Choroid plexus epithelial cell (primary cell): ENCODE data around the gene SPG11.
"Not testable (repeated sequence)": the region's sequence is repeated elsewhere in the genome, so short reads cannot be mapped to it uniquely, and the experiment has no call there.

Source experiments
- DNase-seq: peaks from one replicate; pipeline ENCODE4 v3.0.0-alpha.2; 2010; ENCODE audit warnings: low read depth
- H3K4me3 ChIP-seq: 2 replicates; pipeline ENCODE4 v1.5.1; 2011; ENCODE audit warnings: low read depth, mild to moderate bottlenecking, control low read depth, low read length, moderate library complexity
- TF ChIP-seq, protein P1 (sequence below): conservative IDR thresholded peaks from 2 replicates; pipeline ENCODE4 v1.5.1; 2011; ENCODE audit warnings: low read depth, mild to moderate bottlenecking, control low read depth, inconsistent platforms, low read length, moderate library complexity

Gene SPG11

DNA sequence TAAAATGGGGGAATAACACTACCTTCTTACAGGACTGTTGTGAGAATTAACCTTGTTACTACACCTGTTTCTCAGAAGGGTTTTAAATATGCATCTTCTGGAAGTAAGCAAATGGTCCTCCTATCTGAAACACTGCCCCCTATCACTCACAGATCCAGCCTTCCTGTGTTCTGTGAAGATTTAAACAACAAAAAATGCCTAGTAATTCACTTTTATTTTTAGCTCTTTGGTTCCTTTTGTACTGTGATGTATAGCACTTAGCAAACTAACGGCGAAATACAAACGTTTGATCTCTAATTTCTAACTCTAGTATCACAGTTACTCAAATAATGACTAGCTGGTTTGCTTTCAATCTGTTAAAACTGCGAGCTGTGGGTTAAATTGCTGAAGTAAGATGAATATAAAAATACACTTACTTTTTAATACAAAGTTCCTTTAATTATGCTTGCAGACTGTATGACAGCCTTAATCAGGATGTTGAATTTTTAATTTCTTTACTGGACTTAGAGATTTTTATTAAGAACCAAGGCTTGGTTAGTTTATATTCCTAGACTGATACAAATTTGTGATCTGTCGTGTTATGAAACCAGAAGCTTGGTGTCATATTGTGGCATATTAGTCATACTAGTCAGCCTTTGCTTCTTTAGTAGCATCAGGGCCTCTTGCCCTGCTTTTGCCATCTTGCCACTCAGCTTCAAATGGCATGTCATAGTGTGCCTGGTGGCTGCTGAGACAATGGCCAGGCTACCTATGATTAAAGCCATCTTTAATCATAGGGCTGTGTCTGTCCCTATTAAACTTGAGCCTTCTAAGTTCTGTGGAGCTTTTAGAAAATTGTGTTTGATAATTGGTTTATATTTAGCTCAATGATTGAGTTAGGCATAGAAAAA is 117.3 kb downstream of the SPG11 start:
- TF ChIP-seq, protein P1, sequence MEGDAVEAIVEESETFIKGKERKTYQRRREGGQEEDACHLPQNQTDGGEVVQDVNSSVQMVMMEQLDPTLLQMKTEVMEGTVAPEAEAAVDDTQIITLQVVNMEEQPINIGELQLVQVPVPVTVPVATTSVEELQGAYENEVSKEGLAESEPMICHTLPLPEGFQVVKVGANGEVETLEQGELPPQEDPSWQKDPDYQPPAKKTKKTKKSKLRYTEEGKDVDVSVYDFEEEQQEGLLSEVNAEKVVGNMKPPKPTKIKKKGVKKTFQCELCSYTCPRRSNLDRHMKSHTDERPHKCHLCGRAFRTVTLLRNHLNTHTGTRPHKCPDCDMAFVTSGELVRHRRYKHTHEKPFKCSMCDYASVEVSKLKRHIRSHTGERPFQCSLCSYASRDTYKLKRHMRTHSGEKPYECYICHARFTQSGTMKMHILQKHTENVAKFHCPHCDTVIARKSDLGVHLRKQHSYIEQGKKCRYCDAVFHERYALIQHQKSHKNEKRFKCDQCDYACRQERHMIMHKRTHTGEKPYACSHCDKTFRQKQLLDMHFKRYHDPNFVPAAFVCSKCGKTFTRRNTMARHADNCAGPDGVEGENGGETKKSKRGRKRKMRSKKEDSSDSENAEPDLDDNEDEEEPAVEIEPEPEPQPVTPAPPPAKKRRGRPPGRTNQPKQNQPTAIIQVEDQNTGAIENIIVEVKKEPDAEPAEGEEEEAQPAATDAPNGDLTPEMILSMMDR = peak; percentile 61
- peak; percentile 53 for DNase-seq
- no peak overlapping the region for H3K4me3 ChIP-seq

DNA sequence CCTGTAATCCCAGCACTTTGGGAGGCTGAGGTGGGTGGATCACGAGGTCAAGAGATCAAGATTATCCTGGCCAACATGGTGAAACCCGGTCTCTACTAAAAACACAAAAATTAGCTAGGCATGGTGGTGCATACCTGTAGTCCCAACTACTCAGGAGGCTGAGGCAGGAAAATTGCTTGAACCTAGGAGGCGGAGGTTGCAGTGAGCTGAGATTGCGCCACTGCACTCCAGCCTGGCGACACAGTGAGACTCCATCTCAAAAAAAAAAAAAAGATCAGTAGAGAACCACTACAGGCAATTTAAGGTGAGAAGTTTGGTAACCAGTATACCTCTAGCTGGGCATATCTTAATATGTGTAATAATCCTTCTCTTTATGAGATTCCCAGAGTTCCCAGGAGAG is 118.7 kb downstream of the SPG11 start:
- H3K4me3 ChIP-seq, DNase-seq: not testable (repeated sequence)

DNA sequence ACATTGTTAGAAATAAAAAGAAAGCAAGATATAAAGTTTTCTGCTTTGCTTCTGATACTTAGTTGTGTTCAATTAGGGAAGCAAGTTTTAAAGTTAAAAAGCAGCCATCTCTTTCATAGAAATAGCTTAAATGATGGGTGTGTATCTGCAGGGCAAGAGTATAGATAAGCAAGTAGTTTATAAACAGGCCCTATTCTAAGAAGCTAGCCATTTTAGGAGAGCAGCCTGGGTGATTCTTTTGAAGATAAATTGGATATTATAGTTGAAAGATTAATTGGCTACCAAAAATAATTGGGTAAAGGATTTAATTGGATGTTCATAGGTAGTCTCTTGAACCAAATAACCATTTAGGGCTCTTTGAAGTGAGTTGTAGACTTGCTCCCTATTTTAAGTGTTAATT is 120.9 kb downstream of the SPG11 start:
- no peak for DNase-seq
- H3K4me3 ChIP-seq = no peak overlapping the region
- TF ChIP-seq, protein P1 = no peak

DNA sequence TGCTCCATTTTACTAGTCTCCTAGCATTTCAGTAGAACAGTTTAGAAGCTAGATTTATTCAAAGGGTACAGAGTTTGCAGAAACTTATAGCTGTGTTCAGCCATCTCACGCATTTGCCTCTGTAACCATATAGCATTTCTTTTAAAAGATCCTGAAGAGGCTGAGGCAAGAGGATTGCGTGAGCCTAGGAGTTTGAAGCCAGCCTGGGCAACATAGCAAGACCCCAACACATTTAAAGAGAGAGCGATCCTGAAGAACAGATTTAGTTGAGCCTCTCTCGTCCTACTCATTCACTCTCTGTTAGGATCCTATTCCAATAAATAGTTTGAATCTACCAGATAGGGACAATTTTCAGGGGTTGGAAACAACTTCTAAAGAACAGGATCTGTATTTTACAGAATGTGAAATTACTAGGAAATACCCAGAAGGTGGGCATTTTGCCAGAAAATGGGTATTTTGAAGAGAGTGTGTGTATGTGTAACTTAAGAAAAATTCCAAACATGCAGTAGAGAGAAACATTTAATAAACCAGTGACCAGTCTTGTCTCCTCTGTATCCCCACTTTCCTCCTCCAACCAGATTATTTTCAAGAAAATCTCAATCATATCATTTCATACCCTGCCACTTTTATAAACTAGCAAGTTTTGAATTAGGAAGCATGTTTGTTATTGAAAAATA is 122.0 kb downstream of the SPG11 start:
- DNase-seq = peak; percentile 94
- TF ChIP-seq, protein P1 = no peak
- H3K4me3 ChIP-seq = no peak overlapping the region

DNA sequence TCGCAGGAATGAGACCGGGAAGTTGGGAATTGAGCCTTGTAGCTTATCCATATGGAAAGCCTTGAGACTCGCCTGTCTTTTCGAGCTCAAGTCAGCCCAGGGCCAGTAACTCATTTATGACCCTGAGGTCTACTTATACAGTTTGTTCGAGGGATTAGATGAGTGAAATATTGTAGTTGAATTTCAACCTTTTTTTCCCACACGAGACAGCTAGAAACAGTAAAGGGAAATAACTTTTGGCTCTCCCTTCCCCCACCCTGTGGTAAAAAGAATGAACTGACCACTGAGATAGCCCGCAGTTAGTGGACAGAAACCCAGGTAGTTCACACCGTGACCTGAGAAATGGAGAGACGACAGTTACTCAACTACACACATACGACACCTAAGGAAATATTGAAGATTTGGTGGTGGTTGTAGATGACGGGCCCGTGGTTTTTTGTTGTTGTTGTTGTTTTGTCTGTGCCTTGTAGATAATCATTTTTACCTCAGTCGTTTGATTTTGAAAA is 125.7 kb downstream of the SPG11 start:
- peak; percentile 47 for DNase-seq
- H3K4me3 ChIP-seq = peak overlapping the region; percentile 72
- TF ChIP-seq, protein P1 = no peak

DNA sequence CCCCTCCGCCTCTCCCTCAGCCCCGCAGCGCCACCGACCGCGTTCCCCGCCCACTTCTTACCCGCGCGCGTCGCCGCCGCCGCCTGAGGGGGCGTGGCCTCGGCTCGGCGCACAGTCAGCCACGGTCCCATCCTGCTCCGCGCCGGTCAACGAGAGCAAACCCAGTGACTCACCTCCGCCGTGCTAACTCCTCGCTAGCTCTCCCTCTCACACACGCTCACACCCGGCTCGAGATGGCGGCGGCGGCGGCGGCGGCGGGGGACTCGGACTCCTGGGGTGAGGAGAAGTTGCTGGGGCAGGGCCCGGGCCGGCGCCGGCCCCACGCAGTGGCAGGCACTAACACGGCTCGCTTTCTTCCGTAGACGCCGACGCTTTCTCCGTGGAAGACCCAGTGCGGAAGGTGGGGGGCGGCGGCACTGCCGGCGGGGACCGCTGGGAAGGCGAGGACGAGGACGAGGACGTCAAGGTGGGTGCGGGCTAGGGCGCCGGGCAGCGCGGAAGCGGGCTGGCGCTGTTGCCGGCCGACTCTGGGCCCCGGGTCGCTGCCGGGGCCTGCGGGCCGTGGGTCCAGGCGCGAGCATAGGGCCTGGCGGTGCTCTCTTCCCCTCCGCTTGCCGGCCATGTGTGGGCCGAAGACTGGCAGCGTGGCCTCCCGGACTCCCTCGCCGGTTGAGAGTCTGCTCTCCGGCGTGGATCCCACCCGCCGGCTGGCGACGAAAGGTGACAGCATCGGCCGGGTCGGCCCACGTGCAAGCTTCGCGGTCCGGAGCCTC is 126.3 kb downstream of the SPG11 start, which contains the start of gene EIF3J:
TSS of gene EIF3J (plus strand) at position 186 of the 773 bp plus-strand sequence. CDS start at position 234, 48 bp downstream.
- peak; percentile 98 for DNase-seq
- TF ChIP-seq, protein P1 = no peak

DNA sequence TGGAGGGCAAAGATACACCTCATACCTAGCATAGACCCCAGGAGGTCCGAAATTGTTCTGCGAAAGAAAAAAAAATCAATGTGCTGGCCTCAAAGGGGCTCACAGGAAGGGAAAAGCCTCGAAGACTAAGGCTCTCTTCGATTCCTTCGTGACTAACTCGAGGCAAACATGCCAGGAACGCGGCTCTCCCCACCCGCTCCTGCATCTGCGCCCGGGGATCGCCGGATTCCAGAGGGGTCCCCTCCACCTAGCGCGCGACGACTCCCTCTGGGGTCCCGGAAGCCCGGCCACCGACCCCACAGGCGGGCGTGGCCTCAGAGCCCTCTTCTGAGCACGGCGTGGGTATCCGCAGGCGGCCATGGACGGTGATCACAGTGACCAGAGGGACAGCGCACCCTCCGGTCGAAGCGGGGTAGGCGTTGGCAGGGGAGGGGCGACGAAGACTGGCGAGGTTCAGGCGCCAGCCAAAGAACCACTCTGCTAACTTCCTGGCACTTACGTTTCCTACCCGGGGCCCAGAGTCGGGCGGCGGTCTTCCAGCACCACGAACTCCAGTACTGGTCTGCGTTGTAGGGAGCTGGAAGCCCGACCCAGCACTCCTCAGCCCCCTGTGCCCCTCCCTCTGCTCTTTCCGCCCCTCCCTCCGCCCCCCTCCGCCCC is 127.0 kb downstream of the SPG11 start:
- peak overlapping the region; percentile 72 for H3K4me3 ChIP-seq
- DNase-seq = peak; percentile 72
- TF ChIP-seq, protein P1 = peak; percentile 54

More for the DNA sequence above, 126.3 kb downstream of the SPG11 start, which contains the start of gene EIF3J:
- peak within 1 kb of the TSS; percentile 72 for H3K4me3 ChIP-seq
